ENCODE measurements around the gene COL4A6.

GRCh38 chrX:108362026-108362425 lies 76.2 kb downstream of the COL4A6 start:
- no peak for TF ChIP-seq CTCF (IDR thresholded peaks at IDR 0.05; ENCODE audit: low read depth, low read length, poor library complexity, severe bottlenecking)
- no peak for TF ChIP-seq EZH2phosphoT487 (IDR thresholded peaks at IDR 0.05; ENCODE audit: borderline replicate concordance, low read length)

Data from DOHH2 (cell line).